HG03469 (cell line): ENCODE data around the gene ZNF236.
A peak's percentile ranks its signal among the peaks of the same experiment; 100 is the strongest.

ENCODE experiments used
- ATAC-seq: cut with Tn5 transposase; IDR thresholded peaks from one replicate; pipeline ENCODE4 v1.9.1; 2021; ENCODE audit warnings: mild to moderate bottlenecking, moderate library complexity, moderate number of reproducible peaks; ENCODE audit not compliant: unreplicated experiment

ZNF236 gene

DNA sequence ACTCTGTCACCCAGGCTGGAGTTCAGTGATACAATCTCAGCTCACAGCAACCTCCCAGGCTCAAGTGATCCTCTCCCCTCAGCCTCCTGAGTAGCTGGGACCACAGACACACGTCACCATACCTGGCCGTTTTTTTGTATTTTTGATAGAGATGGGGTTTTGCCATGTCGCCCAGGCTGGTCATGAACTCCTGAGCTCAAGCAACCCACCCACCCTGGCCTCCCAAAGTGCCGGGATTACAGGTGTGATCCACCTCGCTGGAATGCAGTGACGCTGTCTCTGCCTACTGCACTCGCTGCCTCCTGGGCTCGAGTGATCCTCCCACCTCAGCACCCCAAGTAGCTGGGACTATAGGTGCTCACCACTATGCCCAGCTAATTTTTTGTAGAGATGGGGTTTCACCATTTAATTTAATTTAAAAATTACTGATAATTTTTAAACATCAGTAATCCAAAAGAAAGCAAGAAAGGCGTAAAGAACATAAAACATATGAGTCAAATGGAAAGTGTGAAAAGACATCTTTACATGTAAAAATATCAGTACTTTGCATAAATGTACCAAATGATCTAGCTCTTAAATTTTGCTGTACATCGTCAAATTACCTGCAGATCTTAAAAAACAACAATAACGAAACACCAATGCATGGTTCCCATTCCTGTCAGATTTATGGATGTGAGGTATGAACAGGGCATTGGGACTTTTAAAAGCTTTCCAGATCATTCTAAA lies 2.8 kb upstream of the ZNF236 start:
- no peak for ATAC-seq

- no peak for ATAC-seq
Measured at GRCh38 chr18:76821356-76821874, 942 bp upstream of the ZNF236 start.

- peak; percentile 24 for ATAC-seq
Measured at GRCh38 chr18:76821875-76822505, 367 bp upstream of the ZNF236 start.

- no peak for ATAC-seq
Measured at GRCh38 chr18:76823161-76823538, 793 bp downstream of the ZNF236 start.

- no peak for ATAC-seq
Measured at GRCh38 chr18:76823587-76824011, 1.2 kb downstream of the ZNF236 start.

DNA sequence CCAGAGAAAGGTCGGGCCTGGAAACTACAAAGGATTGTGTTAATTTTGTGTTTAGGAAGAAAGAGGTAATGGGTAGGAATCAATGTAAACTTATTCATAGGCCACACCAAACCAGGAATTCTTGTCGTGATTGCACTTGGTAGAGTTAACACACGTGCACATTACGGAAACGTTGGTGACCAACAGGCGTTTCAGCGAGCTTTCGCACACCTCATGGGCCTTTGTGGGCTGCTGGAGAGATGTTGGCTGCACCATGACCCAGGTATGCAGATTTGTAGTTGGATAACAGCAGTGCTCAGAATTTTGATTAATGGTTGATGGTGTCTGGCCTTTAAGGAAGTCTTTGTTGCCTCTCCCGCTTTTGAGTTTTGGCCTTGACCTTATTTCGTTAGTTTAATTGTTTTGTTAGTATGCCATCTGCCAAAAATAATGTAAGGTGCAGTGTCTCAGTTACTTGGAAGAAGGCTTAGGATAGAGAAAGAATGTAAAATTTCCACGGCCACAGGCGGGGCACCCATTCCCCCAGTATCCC lies 1.9 kb downstream of the ZNF236 start:
- ATAC-seq: no peak

DNA sequence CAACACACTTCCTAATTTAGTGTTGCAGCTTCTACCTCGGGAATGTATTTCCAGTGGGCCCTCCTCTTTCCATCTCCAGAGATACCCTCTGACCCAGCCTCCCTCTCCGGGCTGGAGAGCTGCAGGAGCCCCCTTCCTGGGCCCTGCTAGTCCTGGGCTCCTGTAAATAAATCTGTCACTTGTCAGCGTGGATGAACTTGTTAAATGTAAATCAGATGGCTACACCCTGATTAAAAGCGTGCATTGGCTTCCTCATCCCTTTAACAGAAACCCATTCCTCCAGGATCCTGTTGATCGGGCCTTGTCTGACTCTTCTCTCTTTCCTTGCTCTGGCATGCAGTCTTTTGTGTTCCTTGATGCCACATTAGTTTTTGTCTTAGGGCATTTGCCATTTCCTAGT lies 2.4 kb downstream of the ZNF236 start:
- ATAC-seq: no peak

DNA sequence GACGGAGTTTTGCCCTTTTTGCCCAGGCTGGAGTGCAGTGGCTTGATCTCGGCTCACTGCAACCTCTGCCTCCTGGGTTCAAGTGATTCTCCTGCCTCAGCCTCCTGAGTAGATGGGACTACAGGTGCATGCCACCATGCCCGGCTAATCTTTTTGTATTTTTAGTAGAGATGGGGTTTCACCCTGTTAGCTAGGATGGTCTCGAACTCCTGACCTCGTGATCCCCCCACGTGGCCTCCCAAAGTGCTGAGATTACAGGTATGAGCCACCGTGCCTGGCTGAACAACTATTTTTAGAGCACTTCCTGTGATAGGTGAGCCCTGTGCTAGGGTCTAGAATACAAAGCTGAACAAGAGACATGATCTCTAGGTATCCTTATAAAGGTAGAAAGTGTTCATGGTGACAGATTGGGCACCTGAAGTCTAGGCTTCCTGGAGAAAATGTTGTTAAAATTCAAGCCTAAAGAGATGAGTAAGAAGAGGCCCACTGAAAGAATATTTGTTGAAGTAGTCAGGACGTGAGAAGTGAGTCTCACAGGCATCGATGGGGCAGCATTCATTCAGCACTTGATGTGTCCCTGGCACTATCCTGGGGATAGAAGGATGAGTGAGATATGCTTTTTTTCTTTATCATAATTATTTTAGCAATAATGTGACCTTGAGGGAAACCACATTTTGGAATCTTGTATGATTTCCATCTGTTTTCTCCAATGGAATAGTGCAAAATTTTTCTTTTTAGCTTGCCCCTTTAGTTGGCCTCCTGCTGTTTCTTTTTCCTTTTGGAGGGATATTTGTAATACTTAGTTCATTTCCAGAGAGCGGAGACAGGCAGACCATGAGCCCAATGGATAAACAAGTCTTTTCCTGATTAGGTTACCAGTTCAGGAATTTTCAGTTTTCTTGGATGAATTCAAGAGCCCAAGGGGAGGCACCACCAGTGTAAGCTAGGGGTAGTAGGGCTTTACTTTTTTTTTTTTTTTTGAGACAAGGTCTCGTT lies 5.1 kb downstream of the ZNF236 start:
- no peak for ATAC-seq

- no peak for ATAC-seq
Measured at GRCh38 chr18:76834379-76834778, 12.0 kb downstream of the ZNF236 start.

GRCh38 chr18:76835380-76835779 lies 13.0 kb downstream of the ZNF236 start:
- ATAC-seq: no peak

GRCh38 chr18:76837071-76837470 lies 14.7 kb downstream of the ZNF236 start:
- ATAC-seq: no peak

GRCh38 chr18:76838182-76838581 lies 15.8 kb downstream of the ZNF236 start:
- ATAC-seq: no peak

- no peak for ATAC-seq
Measured at GRCh38 chr18:76839086-76839794, 16.9 kb downstream of the ZNF236 start.

DNA sequence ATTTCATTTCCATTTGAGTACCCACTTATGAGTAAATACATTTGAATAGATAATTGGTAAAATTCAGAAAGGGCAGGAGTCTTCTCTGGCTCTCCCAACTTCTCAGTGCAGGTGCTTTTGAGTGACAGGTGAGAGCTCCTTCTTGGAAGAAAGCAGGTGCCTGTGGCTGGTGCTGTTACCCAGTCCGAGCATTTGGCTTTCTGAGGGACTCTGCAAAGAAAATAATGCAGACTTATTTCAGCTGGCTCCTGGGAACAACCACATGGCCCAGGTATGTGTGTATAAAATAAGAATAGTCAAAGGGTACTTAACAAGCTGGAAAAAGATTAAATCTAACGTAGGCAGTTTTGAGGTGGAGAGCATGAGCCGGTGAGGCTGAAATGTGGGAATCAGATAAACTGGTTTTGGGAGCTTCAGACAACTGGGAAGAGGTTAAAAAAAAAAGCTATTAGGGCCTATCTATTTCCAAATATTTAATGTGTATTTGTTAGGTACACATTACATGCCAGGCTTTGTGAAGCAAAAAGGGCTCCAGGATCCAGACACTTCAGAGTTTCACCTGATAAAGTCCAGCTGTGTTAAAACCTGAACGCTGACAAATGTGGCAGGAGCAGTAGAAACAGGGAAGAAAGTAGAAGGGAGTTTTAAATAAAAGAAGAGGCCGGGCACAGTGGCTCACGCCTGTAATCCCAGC lies 20.6 kb downstream of the ZNF236 start:
- no peak for ATAC-seq

DNA sequence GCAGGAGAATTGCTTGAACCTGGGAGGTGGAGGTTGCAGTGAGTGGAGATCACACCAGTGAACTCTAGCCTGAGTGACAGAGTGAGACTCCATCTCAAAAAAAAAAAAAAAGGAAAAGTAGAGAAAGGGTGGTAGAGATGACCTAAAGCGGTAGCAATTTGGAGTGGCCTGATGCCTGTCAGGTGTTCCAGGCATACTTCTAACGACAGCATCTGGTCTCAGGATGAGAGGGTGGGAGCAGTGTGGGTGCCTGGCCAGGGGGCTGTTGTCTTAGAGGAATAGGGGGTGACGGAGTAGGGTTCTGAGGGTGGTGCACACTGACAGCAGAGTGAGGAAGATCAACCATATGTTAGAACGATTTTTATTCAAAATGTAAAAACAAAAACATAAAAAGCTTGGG lies 21.8 kb downstream of the ZNF236 start:
- ATAC-seq: no peak

DNA sequence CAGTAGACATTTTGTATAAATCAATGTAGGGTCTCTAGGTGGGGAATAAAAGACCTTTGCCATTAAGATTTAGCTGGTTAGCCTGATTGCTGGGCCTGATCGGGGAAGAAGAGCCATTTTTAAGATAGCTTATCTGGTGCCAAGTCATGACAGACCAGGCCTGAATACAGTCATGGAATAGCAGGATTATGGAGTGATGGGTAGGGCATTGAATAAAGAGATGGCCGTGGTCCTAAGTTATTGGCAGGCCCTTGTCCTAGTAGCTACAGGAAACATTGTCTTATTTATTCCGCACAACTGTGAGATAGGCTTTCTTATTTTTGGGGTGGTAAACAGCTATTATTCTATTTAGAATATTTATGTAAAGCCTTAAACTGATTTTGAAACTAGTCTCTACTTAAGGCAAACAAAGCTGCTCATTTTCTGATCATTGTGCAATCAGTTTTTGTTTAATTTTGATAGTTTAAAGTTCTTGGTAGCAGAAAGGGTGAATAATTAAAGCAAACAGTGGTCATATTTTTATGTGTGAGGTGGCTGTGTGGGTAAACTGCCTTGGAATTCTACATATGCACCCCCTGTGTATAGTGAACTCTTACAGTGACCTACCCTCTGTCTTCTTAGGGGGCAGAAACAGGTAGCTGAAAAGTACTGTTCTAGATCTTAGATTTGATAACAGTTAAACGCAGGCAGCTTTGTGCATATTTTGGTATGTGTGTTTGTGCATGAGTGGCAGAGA lies 22.6 kb downstream of the ZNF236 start:
- no peak for ATAC-seq

DNA sequence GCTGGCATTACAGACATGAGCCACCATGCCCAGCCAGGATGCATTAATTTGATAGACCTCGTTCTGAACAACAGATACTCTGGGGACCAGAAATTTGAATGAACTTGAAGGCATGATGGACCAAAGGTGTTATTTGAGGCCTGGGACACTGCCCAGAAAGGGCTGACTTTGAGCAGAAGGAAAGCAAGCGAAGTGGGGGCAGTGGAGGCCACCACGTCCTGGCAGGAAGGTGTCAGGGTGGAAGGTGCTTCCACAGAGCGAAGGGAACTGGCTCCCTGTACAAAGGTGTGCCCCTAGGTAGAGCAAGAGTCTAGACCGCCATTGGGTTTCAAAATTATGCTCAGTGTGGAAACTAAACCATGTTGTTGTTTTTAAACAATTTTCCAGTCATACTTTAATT lies 23.9 kb downstream of the ZNF236 start:
- ATAC-seq: no peak

GRCh38 chr18:76847916-76848315 lies 25.6 kb downstream of the ZNF236 start:
- no peak for ATAC-seq

GRCh38 chr18:76850112-76850511 lies 27.8 kb downstream of the ZNF236 start:
- ATAC-seq: no peak
